ENCODE data around the gene PBX2.

DNA sequence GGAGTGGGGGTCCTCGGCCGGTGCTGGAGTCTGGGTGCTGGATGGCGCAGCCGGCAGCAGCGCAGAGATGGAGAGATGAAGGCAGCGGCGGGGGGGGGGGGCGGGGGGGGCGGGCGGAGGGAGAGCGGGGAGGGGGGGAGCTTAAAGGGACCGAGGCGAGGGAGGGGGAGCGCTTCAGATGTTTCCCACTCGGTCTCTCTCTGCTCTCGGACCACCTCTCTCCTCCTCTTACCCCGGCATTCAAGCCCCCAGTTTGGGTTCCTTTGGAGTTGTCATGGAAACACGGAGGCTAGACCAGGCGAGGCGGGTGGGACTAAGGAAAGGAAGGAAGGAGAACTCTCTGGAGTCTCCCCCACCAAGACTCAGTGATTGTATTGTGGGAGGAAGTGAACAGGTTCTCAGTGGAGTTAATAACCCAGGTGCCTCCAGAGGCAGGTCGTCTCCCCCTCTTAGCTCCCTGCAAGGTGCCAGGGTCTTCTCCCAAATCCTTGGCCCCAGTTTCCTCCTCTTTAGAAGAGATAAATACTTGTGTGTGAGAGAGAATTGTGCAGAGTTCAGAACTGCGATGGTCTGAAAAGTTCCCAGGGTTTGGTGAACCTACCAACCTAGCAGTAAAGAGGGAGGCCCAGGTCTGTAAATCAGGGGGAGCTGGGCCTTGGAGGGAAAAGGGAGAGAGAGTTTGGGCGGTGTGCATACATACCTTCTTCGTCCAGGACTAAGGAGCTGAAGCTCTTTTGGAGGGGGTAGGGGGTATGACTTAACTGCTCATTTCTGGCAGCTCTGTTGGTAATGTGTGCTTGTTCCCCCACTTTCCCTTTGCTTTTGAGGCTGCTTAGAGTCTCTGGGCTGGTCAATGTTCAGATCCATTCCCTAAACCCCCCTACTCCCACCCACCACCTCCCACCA lies 37.9 kb downstream of the PBX2 start, which contains the start of gene PRRT1:
- TF ChIP-seq EP300 (IDR thresholded peaks at IDR 0.05) = no peak
- TF ChIP-seq, protein P1, sequence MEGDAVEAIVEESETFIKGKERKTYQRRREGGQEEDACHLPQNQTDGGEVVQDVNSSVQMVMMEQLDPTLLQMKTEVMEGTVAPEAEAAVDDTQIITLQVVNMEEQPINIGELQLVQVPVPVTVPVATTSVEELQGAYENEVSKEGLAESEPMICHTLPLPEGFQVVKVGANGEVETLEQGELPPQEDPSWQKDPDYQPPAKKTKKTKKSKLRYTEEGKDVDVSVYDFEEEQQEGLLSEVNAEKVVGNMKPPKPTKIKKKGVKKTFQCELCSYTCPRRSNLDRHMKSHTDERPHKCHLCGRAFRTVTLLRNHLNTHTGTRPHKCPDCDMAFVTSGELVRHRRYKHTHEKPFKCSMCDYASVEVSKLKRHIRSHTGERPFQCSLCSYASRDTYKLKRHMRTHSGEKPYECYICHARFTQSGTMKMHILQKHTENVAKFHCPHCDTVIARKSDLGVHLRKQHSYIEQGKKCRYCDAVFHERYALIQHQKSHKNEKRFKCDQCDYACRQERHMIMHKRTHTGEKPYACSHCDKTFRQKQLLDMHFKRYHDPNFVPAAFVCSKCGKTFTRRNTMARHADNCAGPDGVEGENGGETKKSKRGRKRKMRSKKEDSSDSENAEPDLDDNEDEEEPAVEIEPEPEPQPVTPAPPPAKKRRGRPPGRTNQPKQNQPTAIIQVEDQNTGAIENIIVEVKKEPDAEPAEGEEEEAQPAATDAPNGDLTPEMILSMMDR (IDR thresholded peaks at IDR 0.05) = no peak
